HG03354 (cell line): Measurements from ENCODE around the gene POU2F2.

ENCODE experiments used
- ATAC-seq: cut with Tn5 transposase; IDR thresholded peaks from one replicate; pipeline ENCODE4 v1.9.1; 2021; ENCODE audit warnings: mild to moderate bottlenecking; ENCODE audit not compliant: unreplicated experiment, poor library complexity, severe bottlenecking

Gene POU2F2

DNA sequence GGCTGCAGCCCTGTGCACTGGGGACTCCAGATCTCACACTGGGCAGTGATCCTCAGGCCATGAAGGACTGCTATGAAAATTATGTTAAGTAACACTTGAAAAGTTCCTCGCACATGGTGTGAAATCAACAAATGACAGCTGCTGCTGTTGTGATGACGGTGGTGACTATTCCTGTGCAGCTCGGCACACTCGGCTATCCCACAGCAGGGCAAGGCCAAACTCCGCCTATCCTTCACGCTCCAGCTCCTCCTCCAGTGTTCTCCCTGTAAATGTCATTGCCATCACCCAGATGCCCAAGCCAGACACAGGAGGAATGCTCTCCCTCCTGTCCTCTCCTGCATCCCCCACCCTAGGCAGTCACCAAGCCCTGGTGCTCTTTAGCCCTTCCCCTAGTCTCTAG lies 93.6 kb downstream of the POU2F2 start:
- ATAC-seq, result no peak

DNA sequence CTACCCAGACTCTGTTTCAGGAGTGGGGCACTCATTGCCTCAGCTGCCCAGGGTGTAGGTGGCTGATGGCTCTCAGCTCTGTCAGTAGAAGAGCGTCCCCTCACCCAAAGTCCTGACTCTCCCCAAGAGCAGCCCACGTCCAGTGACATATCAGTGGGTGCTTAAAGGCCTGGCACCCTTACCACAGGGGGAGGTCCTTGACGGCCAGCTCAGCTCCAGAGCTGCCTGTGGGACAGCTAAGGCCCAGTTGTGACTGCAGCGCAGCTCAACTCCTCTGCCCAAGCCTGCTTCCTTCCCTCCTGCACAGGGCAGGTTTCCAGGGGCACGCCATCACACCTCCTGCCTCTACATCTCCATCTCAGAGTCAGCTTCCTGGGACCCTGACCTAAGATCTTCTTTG lies 94.6 kb downstream of the POU2F2 start:
- no peak for ATAC-seq
